ENCODE measurements around the gene PDCL2.

DNA sequence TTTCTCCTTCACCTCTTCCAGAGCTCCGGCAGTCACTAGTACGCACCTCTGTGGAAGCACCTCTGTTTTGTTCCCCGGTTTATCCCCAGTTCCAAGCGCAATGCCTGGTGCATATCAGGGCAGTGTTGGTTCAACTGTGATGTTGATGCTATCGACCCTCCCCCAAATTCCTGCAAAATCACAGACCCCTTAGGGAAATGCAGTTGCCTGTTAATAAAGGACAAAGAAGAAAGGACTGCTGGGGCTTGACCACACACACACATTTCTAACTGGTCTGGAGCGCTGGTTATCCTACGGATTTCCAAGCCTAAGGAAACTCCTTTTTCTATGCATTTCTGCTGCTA, 44.6 kb upstream of the PDCL2 start:
- TF ChIP-seq CTCF (IDR thresholded peaks at IDR 0.05), result no peak
- no peak for TF ChIP-seq POLR2A (IDR thresholded peaks at IDR 0.05)

Data from uterus (tissue), 2 donors.